H9 (cell line): Measurements from ENCODE around the gene DPP10. TPM values are rescaled to one million over a fixed set of nuclear protein-coding genes. Genes with fewer than 3 reads are reported as not detected.

Source experiments
- DNase-seq: peaks from one replicate; pipeline ENCODE4 v3.0.0-alpha.2; 2017
- H2AFZ ChIP-seq: one replicate; pipeline ENCODE4 v1.6.1; 2013; ENCODE audit warnings: mild to moderate bottlenecking, low read length, control low read depth, moderate library complexity
- H2AK5ac ChIP-seq: 2 replicates; pipeline ENCODE4 v1.6.1; 2013; ENCODE audit warnings: low read length, control low read depth, mixed read lengths; ENCODE audit not compliant: insufficient read length
- H2BK120ac ChIP-seq: one replicate; pipeline ENCODE4 v1.6.1; 2013; ENCODE audit warnings: low read depth, mild to moderate bottlenecking, low read length, control low read depth, inconsistent platforms; ENCODE audit not compliant: poor library complexity, severe bottlenecking
- H2BK12ac ChIP-seq: 2 replicates; pipeline ENCODE4 v1.6.1; 2013; ENCODE audit warnings: low read length, control low read depth, mixed read lengths, low read depth; ENCODE audit not compliant: insufficient read length
- H2BK15ac ChIP-seq: 2 replicates; pipeline ENCODE4 v1.6.1; 2013; ENCODE audit warnings: low read depth, low read length, control low read depth
- H2BK20ac ChIP-seq: one replicate; pipeline ENCODE4 v1.6.1; 2013; ENCODE audit warnings: low read depth, mild to moderate bottlenecking, low read length, control low read depth, inconsistent platforms; ENCODE audit not compliant: poor library complexity, severe bottlenecking
- H2BK5ac ChIP-seq: 2 replicates; pipeline ENCODE4 v1.6.1; 2013; ENCODE audit warnings: low read length, control low read depth, mixed read lengths; ENCODE audit not compliant: insufficient read length
- H3K14ac ChIP-seq: 2 replicates; pipeline ENCODE4 v1.6.1; 2013; ENCODE audit warnings: low read length, control low read depth; ENCODE audit not compliant: insufficient read depth
- H3K18ac ChIP-seq: 2 replicates; pipeline ENCODE4 v1.6.1; 2013; ENCODE audit warnings: low read depth, mild to moderate bottlenecking, mixed read lengths, low read length, control low read depth; ENCODE audit not compliant: insufficient read length
- H3K23ac ChIP-seq: 2 replicates; pipeline ENCODE4 v1.6.1; 2013; ENCODE audit warnings: low read length, control low read depth, mixed read lengths, low read depth; ENCODE audit not compliant: insufficient read length
- H3K23me2 ChIP-seq: 2 replicates; pipeline ENCODE4 v1.6.1; 2013; ENCODE audit warnings: low read depth, mild to moderate bottlenecking, mixed read lengths, low read length, control low read depth; ENCODE audit not compliant: insufficient read length, poor library complexity, severe bottlenecking
- H3K27ac ChIP-seq: 2 replicates; pipeline ENCODE4 v1.5.1; 2013; ENCODE audit warnings: low read length, control low read depth, mixed read lengths, low read depth; ENCODE audit not compliant: insufficient read length
- H3K27me3 ChIP-seq: 2 replicates; pipeline ENCODE4 v1.6.1; 2013; ENCODE audit warnings: low read length, control low read depth, inconsistent platforms; ENCODE audit not compliant: insufficient read depth
- H3K4ac ChIP-seq: 2 replicates; pipeline ENCODE4 v1.6.1; 2013; ENCODE audit warnings: low read depth, mild to moderate bottlenecking, control low read depth, inconsistent platforms, low read length, moderate library complexity
- H3K4me1 ChIP-seq: 2 replicates; pipeline ENCODE4 v1.6.1; 2013; ENCODE audit warnings: low read length, control low read depth, inconsistent platforms; ENCODE audit not compliant: insufficient read depth
- H3K4me2 ChIP-seq: 2 replicates; pipeline ENCODE4 v1.6.1; 2013; ENCODE audit warnings: low read length, control low read depth, mixed read lengths; ENCODE audit not compliant: insufficient read length, insufficient read depth
- H3K56ac ChIP-seq: 2 replicates; pipeline ENCODE4 v1.6.1; 2013; ENCODE audit warnings: low read depth, mild to moderate bottlenecking, mixed read lengths, low read length, control low read depth; ENCODE audit not compliant: insufficient read length
- H3K79me1 ChIP-seq: 2 replicates; pipeline ENCODE4 v1.6.1; 2013; ENCODE audit warnings: low read depth, mild to moderate bottlenecking, moderate library complexity, low read length, control low read depth, inconsistent platforms; ENCODE audit not compliant: insufficient read depth, poor library complexity, severe bottlenecking
- H3K79me2 ChIP-seq: 2 replicates; pipeline ENCODE4 v1.6.1; 2013; ENCODE audit warnings: low read length, control low read depth, inconsistent platforms; ENCODE audit not compliant: insufficient read depth
- H3K9ac ChIP-seq: 2 replicates; pipeline ENCODE4 v1.6.1; 2013; ENCODE audit warnings: low read length, control low read depth, mixed read lengths; ENCODE audit not compliant: insufficient read length; ENCODE audit errors: extremely low read depth
- H3K9me3 ChIP-seq: one replicate; pipeline ENCODE4 v1.6.1; 2013; ENCODE audit warnings: low read depth, low read length, inconsistent platforms; ENCODE audit not compliant: control insufficient read depth
- H3T11ph ChIP-seq: one replicate; pipeline ENCODE4 v1.6.1; 2013; ENCODE audit warnings: mild to moderate bottlenecking, low read length, control low read depth, inconsistent platforms
- H4K20me1 ChIP-seq: one replicate; pipeline ENCODE4 v1.6.1; 2013; ENCODE audit not compliant: control insufficient read depth, insufficient read length, insufficient read depth
- H4K5ac ChIP-seq: 2 replicates; pipeline ENCODE4 v1.6.1; 2013; ENCODE audit warnings: low read depth, mild to moderate bottlenecking, mixed read lengths, low read length, control low read depth; ENCODE audit not compliant: insufficient read length
- H4K8ac ChIP-seq: replicated peaks from 2 replicates; pipeline ENCODE4 v1.6.1; 2013; ENCODE audit warnings: low read length, control low read depth, mixed read lengths, low read depth; ENCODE audit not compliant: insufficient read length
- H4K91ac ChIP-seq: 2 replicates; pipeline ENCODE4 v1.6.1; 2013; ENCODE audit warnings: low read depth, mild to moderate bottlenecking, moderate library complexity, mixed read lengths, low read length, control low read depth; ENCODE audit not compliant: insufficient read length
- H3K27ac Mint-ChIP-seq, 3 experiments: 2 replicates in 2 of 3; 3 replicates in 1 of 3; pipeline ENCODE4 v1.8.0; 2020 to 2021; ENCODE audit warnings: mixed read lengths in 3 of 3, mild to moderate bottlenecking in 1 of 3, moderate library complexity in 1 of 3
- H3K27me3 Mint-ChIP-seq: 2 replicates; pipeline ENCODE4 v1.8.0; 2021; ENCODE audit warnings: low read depth, mild to moderate bottlenecking, moderate library complexity, mixed read lengths
- H3K36me3 Mint-ChIP-seq, 3 experiments: 2 replicates in 2 of 3; 3 replicates in 1 of 3; pipeline ENCODE4 v1.8.0; 2020 to 2021; ENCODE audit warnings: low read depth in 3 of 3, mixed read lengths in 3 of 3; ENCODE audit not compliant: insufficient read depth in 1 of 3
- H3K4me1 Mint-ChIP-seq, 2 experiments: 2 replicates each; pipeline ENCODE4 v1.8.0; 2020; ENCODE audit warnings: mixed read lengths in 2 of 2
- H3K4me3 Mint-ChIP-seq, 2 experiments: 2 replicates in 1 of 2; 3 replicates in 1 of 2; pipeline ENCODE4 v1.8.0; 2020 to 2021; ENCODE audit warnings: mild to moderate bottlenecking in 2 of 2, mixed read lengths in 2 of 2, moderate library complexity in 1 of 2
- H3K9me3 Mint-ChIP-seq, 2 experiments: 2 replicates in 1 of 2; 3 replicates in 1 of 2; pipeline ENCODE4 v1.8.0; 2020; ENCODE audit warnings: mild to moderate bottlenecking in 2 of 2, mixed read lengths in 2 of 2, moderate library complexity in 1 of 2
- CTCF ChIP-seq: fragments of 200-600 bp; sonication (generic); conservative IDR thresholded peaks from 3 replicates; pipeline ENCODE4 v1.8.0; 2021; ENCODE audit warnings: antibody characterized with exemption, mild to moderate bottlenecking
- WGBS: extraction: QIAGEN DNeasy Blood & Tissue Kit; methylation state at CpG from one replicate; pipeline ENCODE4 v1.1.7; 2013; ENCODE audit warnings: missing lambda C conversion rate, low lambda C conversion rate, mixed read lengths; ENCODE audit not compliant: insufficient read length; ENCODE audit errors: extremely low coverage; 5-methylcytosine and 5-hydroxymethylcytosine counted together
- total RNA-seq: library from RNA; stranded (reverse); gene quantifications from 2 replicates; pipeline ENCODE4 v1.2.1, GENCODE V29; 2021

Gene DPP10
- total RNA-seq, 1 experiment from 2014 or later = 11.3 TPM

- H2BK120ac ChIP-seq = no peak overlapping the region
- Mint-ChIP-seq H3K27ac (no peak overlapping the region), H3K27me3 (no peaks in the 10 kb centered on the region), H3K4me1 (peaks cover 5 to 6% of the 10 kb centered on the region in 2 experiments; a peak in 2 of 4 replicates), H3K36me3 (no peaks in the 10 kb centered on the region), H3K9me3 (no peaks in the 10 kb centered on the region), H3K4me3 (no peak overlapping the region)
- no peak overlapping the region for H2BK5ac ChIP-seq
- no peak overlapping the region for H3K4ac ChIP-seq
- no peak overlapping the region for H2BK15ac ChIP-seq
- H4K5ac ChIP-seq = no peak overlapping the region
- no peak overlapping the region for H3K23ac ChIP-seq
- H3K14ac ChIP-seq = no peak overlapping the region
- H4K8ac ChIP-seq = no peak overlapping the region
- no peak overlapping the region for H2AK5ac ChIP-seq
- no peaks in the 10 kb centered on the region for H3K79me2 ChIP-seq
- no peak overlapping the region for H2AFZ ChIP-seq
- DNase-seq = no peak
- H3K27me3 ChIP-seq = no peaks in the 10 kb centered on the region
- H3K4me1 ChIP-seq = no peaks in the 10 kb centered on the region
- no peak overlapping the region for H3K56ac ChIP-seq
- no peaks in the 10 kb centered on the region for H3K23me2 ChIP-seq
- H3K27ac ChIP-seq = no peak overlapping the region
- no peak overlapping the region for H3T11ph ChIP-seq
- no peak overlapping the region for H2BK20ac ChIP-seq
- no peak overlapping the region for H3K18ac ChIP-seq
- no peaks in the 10 kb centered on the region for H3K9me3 ChIP-seq
- H3K79me1 ChIP-seq = no peaks in the 10 kb centered on the region
- H3K4me2 ChIP-seq = no peak overlapping the region
- H2BK12ac ChIP-seq = no peak overlapping the region
- no peak overlapping the region for H4K91ac ChIP-seq
- no peak for TF ChIP-seq CTCF
- WGBS = no CpG with 5 or more reads among the region's 3 CpGs
- H4K20me1 ChIP-seq = no peaks in the 10 kb centered on the region
- H3K9ac ChIP-seq = no peak overlapping the region
Observed at GRCh38 chr2:114880046-114880445, 437.6 kb downstream of the DPP10 start.
